Measurements from ENCODE around the gene CRBN. TPM values are rescaled to one million over a fixed set of nuclear protein-coding genes. Genes with fewer than 3 reads are reported as not detected.

CRBN gene
- total and polyA plus RNA-seq, 5 donors from 2014 or later, result 129 to 179 (median 166) TPM

DNA sequence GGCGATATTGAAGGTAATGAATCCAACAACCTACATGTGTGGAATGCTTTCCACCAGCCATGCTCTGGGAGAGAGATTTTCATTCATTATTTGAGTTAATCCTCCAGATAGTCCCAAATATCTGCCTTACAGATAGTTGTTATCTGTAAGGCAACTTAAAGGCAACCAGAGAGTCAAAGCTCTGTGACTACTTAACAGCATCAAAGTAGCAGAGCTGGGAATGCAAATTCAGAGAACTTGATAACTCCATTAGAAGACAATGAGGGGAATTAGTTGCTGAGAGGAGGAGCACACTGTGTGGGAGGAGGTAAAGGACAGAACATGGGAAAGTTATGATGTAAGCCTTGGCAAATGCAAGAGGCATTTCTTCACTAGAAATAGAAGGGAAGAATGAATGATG, 10.5 kb upstream of the CRBN start:
- Histone ChIP-seq H3K4me3 (ENCODE audit: low read depth, low read length) (no peak overlapping the region), H3K36me3 (ENCODE audit: control insufficient read depth, insufficient read depth, low read length) (no peaks in the 10 kb centered on the region), H3K27me3 (ENCODE audit: control insufficient read depth, insufficient read depth, low read length) (peaks cover 18% of the 10 kb centered on the region), H3K4me1 (ENCODE audit: control insufficient read depth, insufficient read depth, low read length, poor library complexity, severe bottlenecking) (peaks cover 14% of the 10 kb centered on the region), H3K9me3 (ENCODE audit: control insufficient read depth in 2 of 2, low read length in 2 of 2) (peaks cover 8 to 9% of the 10 kb centered on the region in 2 experiments), H3K27ac (ENCODE audit: insufficient read depth, low read length, poor library complexity, severe bottlenecking) (no peak overlapping the region)
- Mint-ChIP-seq H3K9me3 (peaks cover 0 to 16% (median 2%) of the 10 kb centered on the region in 7 donors), H3K4me3 (no peak overlapping the region), H3K36me3 (no peaks in the 10 kb centered on the region), H3K27me3 (peaks cover 22% of the 10 kb centered on the region), H3K27ac (peak overlapping the region in 1 of 3 donors; percentile 8), H3K4me1 (peaks cover 4 to 30% (median 13%) of the 10 kb centered on the region in 4 donors)
- DNase-seq, result no peak
- no peak for ATAC-seq (ENCODE audit: low read depth in 2 of 2)

DNA sequence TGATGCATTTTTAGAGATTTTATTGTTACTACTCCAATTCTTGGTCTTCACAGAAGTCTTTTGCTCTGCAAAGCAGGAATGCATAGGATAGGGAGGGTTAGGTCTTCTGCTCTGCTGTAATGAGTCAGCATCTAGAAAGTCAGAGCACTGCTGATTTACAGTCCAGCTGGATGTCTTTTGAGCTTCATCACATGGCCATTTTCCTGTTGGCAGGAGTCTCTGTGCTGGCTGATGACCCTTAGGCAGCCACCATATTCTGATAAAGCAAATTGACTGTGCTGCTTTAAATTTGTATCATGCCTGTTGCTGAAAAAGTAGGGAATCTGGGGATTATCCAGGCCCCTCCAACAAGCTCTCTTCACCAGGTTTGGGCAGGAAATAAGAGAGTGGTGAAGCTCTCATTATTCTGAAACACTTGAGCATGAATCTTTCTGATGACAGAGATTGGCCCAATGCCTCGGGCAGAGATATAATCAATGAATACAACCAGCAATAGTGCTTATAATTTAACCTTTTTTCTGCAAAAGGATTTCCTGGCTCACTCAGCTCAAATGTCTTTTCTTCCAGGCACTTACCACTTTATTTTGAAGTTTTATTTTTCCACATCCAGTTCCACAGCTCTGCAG, 9.7 kb upstream of the CRBN start:
- peaks cover 4 to 30% (median 13%) of the 10 kb centered on the region in 4 donors for H3K4me1 Mint-ChIP-seq
- H3K27me3 Mint-ChIP-seq, result peaks cover 24% of the 10 kb centered on the region
- H3K36me3 Mint-ChIP-seq, result no peaks in the 10 kb centered on the region
- peak overlapping the region in 1 of 4 donors; percentile 5 for H3K4me3 Mint-ChIP-seq
- peaks cover 8 to 9% of the 10 kb centered on the region in 2 experiments for H3K9me3 ChIP-seq (ENCODE audit: control insufficient read depth in 2 of 2, low read length in 2 of 2)
- peaks cover 14% of the 10 kb centered on the region for H3K4me1 ChIP-seq (ENCODE audit: control insufficient read depth, insufficient read depth, low read length, poor library complexity, severe bottlenecking)
- H3K27ac Mint-ChIP-seq, result peak overlapping the region in 1 of 3 donors; percentile 8
- peaks cover 21% of the 10 kb centered on the region for H3K27me3 ChIP-seq (ENCODE audit: control insufficient read depth, insufficient read depth, low read length)
- H3K36me3 ChIP-seq (ENCODE audit: control insufficient read depth, insufficient read depth, low read length), result no peaks in the 10 kb centered on the region
- H3K4me3 ChIP-seq (ENCODE audit: low read depth, low read length), result no peak overlapping the region
- H3K9me3 Mint-ChIP-seq, result peaks cover 0 to 16% (median 2%) of the 10 kb centered on the region in 7 donors
- H3K27ac ChIP-seq (ENCODE audit: insufficient read depth, low read length, poor library complexity, severe bottlenecking), result no peak overlapping the region
- no peak for ATAC-seq (ENCODE audit: low read depth in 2 of 2)
- no peak for DNase-seq

DNA sequence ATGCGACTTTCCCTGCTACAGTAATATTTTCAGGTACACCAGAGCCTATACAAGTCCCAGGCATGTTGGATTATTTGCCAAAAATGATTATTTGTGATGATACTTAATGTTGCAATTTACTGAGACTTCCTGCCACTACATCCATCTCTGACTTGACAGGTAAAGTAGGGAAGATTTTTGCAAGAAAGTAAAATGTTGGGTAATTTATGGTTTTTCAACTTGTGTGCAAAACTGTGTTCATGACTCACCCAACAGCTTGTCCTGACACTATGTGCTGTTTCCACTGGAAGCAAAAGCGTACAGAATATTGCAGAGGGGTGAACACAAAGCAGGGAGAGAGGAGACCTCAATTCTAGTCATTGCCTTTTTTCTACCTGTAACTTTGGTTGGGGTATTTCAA, 5.4 kb upstream of the CRBN start:
- Mint-ChIP-seq H3K4me3 (no peak overlapping the region), H3K27ac (no peak overlapping the region), H3K9me3 (peaks cover 0 to 16% (median 2%) of the 10 kb centered on the region in 7 donors), H3K27me3 (peaks cover 25% of the 10 kb centered on the region), H3K36me3 (no peaks in the 10 kb centered on the region), H3K4me1 (peaks cover 0 to 10% (median 2%) of the 10 kb centered on the region in 4 donors)
- DNase-seq (no peak), ATAC-seq (ENCODE audit: low read depth in 2 of 2) (no peak)
- Histone ChIP-seq H3K9me3 (ENCODE audit: control insufficient read depth in 2 of 2, low read length in 2 of 2) (peaks cover 8 to 9% of the 10 kb centered on the region in 2 experiments), H3K4me3 (ENCODE audit: low read depth, low read length) (no peak overlapping the region), H3K4me1 (ENCODE audit: control insufficient read depth, insufficient read depth, low read length, poor library complexity, severe bottlenecking) (peaks cover under 1% of the 10 kb centered on the region), H3K27me3 (ENCODE audit: control insufficient read depth, insufficient read depth, low read length) (peaks cover 22% of the 10 kb centered on the region), H3K27ac (ENCODE audit: insufficient read depth, low read length, poor library complexity, severe bottlenecking) (no peak overlapping the region), H3K36me3 (ENCODE audit: control insufficient read depth, insufficient read depth, low read length) (no peaks in the 10 kb centered on the region)

DNA sequence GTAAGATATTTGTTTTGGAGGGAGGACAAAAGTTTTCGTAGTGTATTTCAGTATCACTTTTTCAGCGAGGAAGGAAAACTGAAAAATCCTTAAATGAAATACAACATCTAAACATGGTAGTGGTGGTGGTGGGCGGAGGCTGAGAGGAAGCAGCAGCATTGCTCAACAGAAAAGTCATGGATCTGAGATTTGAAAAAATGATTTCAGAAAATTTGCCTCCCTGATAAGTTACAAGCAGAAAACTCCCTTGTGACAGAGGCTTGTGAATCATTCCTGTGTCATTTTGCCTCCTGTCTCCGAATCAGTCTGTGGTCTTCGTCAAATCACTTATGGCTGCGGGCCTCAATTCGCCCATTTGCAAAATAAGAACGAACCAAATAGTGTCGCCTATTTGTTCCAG, 965 bp upstream of the CRBN start:
- peaks cover 28 to 40% (median 34%) of the 10 kb centered on the region in 4 donors for H3K4me1 Mint-ChIP-seq
- H3K27me3 ChIP-seq (ENCODE audit: control insufficient read depth, insufficient read depth, low read length), result peaks cover 7% of the 10 kb centered on the region
- peak overlapping the region in 1 of 3 donors; percentile 52 for H3K27ac Mint-ChIP-seq
- H3K4me3 ChIP-seq (ENCODE audit: low read depth, low read length), result no peak overlapping the region
- H3K27ac ChIP-seq (ENCODE audit: insufficient read depth, low read length, poor library complexity, severe bottlenecking), result no peak overlapping the region
- H3K27me3 Mint-ChIP-seq, result peaks cover 12% of the 10 kb centered on the region
- H3K36me3 Mint-ChIP-seq, result no peaks in the 10 kb centered on the region
- peaks cover 34% of the 10 kb centered on the region for H3K4me1 ChIP-seq (ENCODE audit: control insufficient read depth, insufficient read depth, low read length, poor library complexity, severe bottlenecking)
- peaks cover 5% of the 10 kb centered on the region for H3K36me3 ChIP-seq (ENCODE audit: control insufficient read depth, insufficient read depth, low read length)
- peak overlapping the region in 2 of 4 donors; percentile 84 to 98 for H3K4me3 Mint-ChIP-seq
- ATAC-seq (ENCODE audit: low read depth in 2 of 2), result no peak
- H3K9me3 ChIP-seq (ENCODE audit: control insufficient read depth in 2 of 2, low read length in 2 of 2), result no peaks in the 10 kb centered on the region
- no peak for DNase-seq
- peaks cover 0 to 2% (median 0%) of the 10 kb centered on the region in 7 donors for H3K9me3 Mint-ChIP-seq

DNA sequence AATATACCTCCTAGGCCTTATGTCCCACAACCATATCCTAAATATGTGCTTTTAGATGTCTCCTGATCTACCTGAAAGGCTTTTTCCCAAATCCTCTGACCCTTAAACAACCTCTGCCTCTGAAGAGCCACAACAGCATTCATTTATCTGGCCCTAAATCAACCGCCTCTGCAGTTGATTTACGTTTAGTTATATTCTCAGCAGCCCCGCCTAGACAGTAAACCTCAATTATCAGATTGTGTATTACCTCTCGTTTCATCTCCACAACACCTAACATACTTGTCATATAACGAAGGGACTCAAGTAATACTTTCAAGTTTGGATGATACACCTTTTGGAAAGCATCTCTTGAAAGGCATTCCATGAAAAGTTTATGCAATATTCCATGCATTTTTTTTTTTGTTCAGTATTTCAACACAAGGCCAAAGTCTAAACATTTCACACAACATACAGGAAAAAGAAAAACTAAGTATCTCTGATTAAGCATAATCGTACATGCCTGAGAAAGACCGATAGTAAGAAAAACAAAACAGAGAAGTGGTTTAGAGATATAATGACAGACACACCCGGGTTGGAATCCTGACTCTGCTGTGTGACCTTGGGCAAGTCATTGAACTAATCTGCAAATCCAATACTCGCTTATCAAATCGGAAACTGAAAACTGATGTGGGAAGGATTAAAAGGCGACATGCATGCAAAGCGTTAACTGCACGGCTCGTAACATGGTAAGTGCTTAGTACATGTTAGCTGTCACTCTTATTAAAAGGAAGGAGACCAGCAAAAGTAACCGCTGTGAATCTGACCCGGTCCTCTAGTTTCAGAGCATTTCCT, 778 bp downstream of the CRBN start:
- H3K27me3 ChIP-seq (ENCODE audit: control insufficient read depth, insufficient read depth, low read length), result no peaks in the 10 kb centered on the region
- peak overlapping the region; percentile 94 to 97 (median 96) for H3K27ac Mint-ChIP-seq
- peaks cover 0 to 2% (median 0%) of the 10 kb centered on the region in 7 donors for H3K9me3 Mint-ChIP-seq
- H3K27me3 Mint-ChIP-seq, result peaks cover 5% of the 10 kb centered on the region
- H3K9me3 ChIP-seq (ENCODE audit: control insufficient read depth in 2 of 2, low read length in 2 of 2), result no peaks in the 10 kb centered on the region
- ATAC-seq (ENCODE audit: low read depth in 2 of 2), result peak in 1 of 2 donors; percentile 0
- peak overlapping the region; percentile 99 for H3K4me3 ChIP-seq (ENCODE audit: low read depth, low read length)
- H3K36me3 ChIP-seq (ENCODE audit: control insufficient read depth, insufficient read depth, low read length), result peaks cover 21% of the 10 kb centered on the region
- H3K4me3 Mint-ChIP-seq, result peak overlapping the region; percentile 84 to 98 (median 93)
- peak overlapping the region; percentile 86 for H3K27ac ChIP-seq (ENCODE audit: insufficient read depth, low read length, poor library complexity, severe bottlenecking)
- DNase-seq, result peak in 1 of 3 donors; percentile 23
- H3K4me1 Mint-ChIP-seq, result peaks cover 35 to 56% (median 46%) of the 10 kb centered on the region in 4 donors
- H3K4me1 ChIP-seq (ENCODE audit: control insufficient read depth, insufficient read depth, low read length, poor library complexity, severe bottlenecking), result peaks cover 45% of the 10 kb centered on the region
- peaks cover 9% of the 10 kb centered on the region for H3K36me3 Mint-ChIP-seq

DNA sequence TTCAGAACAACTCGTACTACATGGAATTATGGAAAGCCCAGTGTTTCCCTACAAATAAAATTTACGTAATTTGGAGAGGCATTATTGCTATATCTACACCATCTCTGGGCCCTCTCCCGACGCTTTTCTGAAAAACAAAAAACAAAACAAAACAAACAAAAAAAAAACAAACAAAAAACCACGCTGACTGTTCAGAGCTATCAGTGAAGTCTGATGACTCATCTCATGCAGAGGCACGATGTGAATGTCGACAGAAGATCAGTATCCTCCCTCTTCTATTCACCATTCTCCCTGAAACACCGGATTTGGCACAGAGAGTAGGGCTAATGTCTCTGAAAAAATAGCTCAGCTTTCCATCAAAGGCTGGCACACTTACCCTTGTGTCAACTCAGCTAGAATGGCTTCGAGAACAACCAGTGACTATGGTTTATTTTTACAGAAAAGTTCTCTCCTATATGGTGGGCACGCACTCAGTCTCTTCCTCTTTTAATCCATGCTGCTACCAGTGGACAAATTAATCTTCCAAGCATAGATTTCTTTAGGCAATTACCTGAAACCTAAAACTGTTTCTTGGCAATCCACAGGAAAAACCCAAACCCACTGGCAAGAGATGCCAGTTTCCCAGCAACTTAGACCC, 1.5 kb downstream of the CRBN start:
- peaks cover 14% of the 10 kb centered on the region for H3K36me3 Mint-ChIP-seq
- DNase-seq (no peak), ATAC-seq (ENCODE audit: low read depth in 2 of 2) (no peak)
- H3K4me3 Mint-ChIP-seq, result peak overlapping the region; percentile 84 to 98 (median 93)
- Histone ChIP-seq H3K4me1 (ENCODE audit: control insufficient read depth, insufficient read depth, low read length, poor library complexity, severe bottlenecking) (peaks cover 52% of the 10 kb centered on the region), H3K36me3 (ENCODE audit: control insufficient read depth, insufficient read depth, low read length) (peaks cover 25% of the 10 kb centered on the region), H3K27ac (ENCODE audit: insufficient read depth, low read length, poor library complexity, severe bottlenecking) (peak overlapping the region; percentile 86), H3K4me3 (ENCODE audit: low read depth, low read length) (peak overlapping the region; percentile 99), H3K9me3 (ENCODE audit: control insufficient read depth in 2 of 2, low read length in 2 of 2) (no peaks in the 10 kb centered on the region), H3K27me3 (ENCODE audit: control insufficient read depth, insufficient read depth, low read length) (no peaks in the 10 kb centered on the region)
- H3K27me3 Mint-ChIP-seq, result no peaks in the 10 kb centered on the region
- H3K27ac Mint-ChIP-seq, result peak overlapping the region; percentile 45 to 96 (median 94)
- H3K4me1 Mint-ChIP-seq, result peaks cover 39 to 63% (median 53%) of the 10 kb centered on the region in 4 donors
- peaks cover 0 to 2% (median 0%) of the 10 kb centered on the region in 7 donors for H3K9me3 Mint-ChIP-seq

DNA sequence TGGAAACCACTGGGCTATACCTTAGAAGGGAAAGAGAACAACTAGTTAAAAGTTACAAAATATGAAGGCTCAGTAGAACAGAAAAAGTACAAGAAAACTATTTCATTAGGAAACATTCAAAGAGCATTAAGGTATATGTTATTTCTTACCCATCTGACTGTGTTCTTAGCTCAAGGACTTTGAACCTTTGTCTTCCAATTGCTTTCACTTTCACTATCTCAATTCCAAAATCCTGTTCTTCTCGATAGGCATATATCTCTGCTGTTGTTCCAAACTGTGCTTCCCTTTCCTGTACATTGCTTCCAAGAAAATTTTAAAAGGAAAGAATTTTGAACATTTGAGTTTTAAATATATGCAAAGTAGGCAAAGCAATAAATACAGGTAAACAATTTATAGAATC, 6.9 kb downstream of the CRBN start:
- Mint-ChIP-seq H3K4me3 (peak overlapping the region; percentile 75 to 92 (median 82)), H3K4me1 (peaks cover 46 to 77% (median 58%) of the 10 kb centered on the region in 4 donors)
- peaks cover 60% of the 10 kb centered on the region for H3K36me3 ChIP-seq (ENCODE audit: control insufficient read depth, insufficient read depth, low read length)

More for the DNA sequence above, 6.9 kb downstream of the CRBN start:
- Histone ChIP-seq H3K4me3 (ENCODE audit: low read depth, low read length) (peak overlapping the region; percentile 85), H3K27ac (ENCODE audit: insufficient read depth, low read length, poor library complexity, severe bottlenecking) (peak overlapping the region; percentile 84), H3K4me1 (ENCODE audit: control insufficient read depth, insufficient read depth, low read length, poor library complexity, severe bottlenecking) (peaks cover 58% of the 10 kb centered on the region), H3K9me3 (ENCODE audit: control insufficient read depth in 2 of 2, low read length in 2 of 2) (no peaks in the 10 kb centered on the region), H3K27me3 (ENCODE audit: control insufficient read depth, insufficient read depth, low read length) (no peaks in the 10 kb centered on the region)
- no peak for ATAC-seq (ENCODE audit: low read depth in 2 of 2)
- Mint-ChIP-seq H3K27me3 (no peaks in the 10 kb centered on the region), H3K27ac (peak overlapping the region; percentile 71 to 95 (median 93)), H3K36me3 (peaks cover 35% of the 10 kb centered on the region), H3K9me3 (no peaks in the 10 kb centered on the region)
- peak in 2 of 3 donors; percentile 24 to 58 for DNase-seq

Data from CD4-positive, CD25-positive, alpha-beta regulatory T cell (primary cell).